GM12878 (cell line): ENCODE results near the gene IFNE.

ENCODE experiments used
- CHD2 ChIP-seq: IDR thresholded peaks from 2 replicates; pipeline ENCODE4 v1.6.1; 2011; ENCODE audit warnings: low read depth, low read length, improper control_type of control experiment, borderline replicate concordance
- POLR2A ChIP-seq: IDR thresholded peaks from 2 replicates; pipeline ENCODE4 v1.6.1; 2011; ENCODE audit warnings: low read depth, mild to moderate bottlenecking, low read length

DNA sequence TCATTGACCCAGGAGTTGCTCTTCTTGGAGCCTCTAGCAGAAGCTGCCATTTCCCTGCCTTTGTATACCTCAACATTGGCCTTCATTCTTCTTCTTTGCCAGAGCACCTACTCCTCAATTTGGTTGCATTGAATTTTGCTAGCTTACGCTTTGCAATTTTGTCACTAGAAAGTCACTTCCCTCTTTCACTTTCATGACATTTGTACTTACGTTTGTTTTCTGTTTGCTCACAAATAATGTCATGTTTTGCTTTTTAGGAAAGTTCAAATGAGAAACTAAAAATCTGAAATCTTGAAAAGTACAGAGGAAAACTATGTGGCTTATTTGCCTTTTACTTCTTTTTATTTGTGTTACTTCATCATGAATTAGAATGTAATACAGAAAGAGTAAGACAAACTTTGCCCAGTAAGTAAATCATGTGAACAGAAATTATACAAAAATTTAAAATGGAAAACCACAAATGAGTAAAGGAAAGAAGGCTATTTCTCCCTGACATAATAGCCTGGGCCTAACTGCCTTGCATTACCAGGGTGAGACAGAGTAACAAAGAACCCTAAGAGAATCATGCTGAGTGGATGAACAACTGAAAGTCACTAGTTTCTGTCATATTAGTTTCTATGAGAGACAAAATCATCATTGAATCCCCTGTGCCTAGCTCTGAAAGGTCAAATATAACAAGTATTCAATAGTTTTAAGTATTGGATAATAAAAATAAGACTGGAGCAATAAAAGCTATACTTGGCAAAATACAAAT is 49.3 kb downstream of the IFNE start:
- TF ChIP-seq POLR2A (no peak), CHD2 (no peak)
